HCT116 (cell line): Measurements from ENCODE around the gene CFAP45. TPM values are rescaled to one million over a fixed set of nuclear protein-coding genes. Genes with fewer than 3 reads are reported as not detected.

Source experiments
- ATAC-seq: fragments of 200-7000 bp; cut with Tn5 transposase; 2 replicates; pipeline ENCODE4 v1.9.1; 2020; ENCODE audit warnings: mild to moderate bottlenecking, moderate library complexity
- BruUV-seq: library from RNA; stranded (reverse); fragments of 400-500 nt; replicated peaks from 2 replicates; lab custom pipeline; 2021; lab: Mats Ljungman, UMichigan
- CTCF ChIA-PET: fragments of 300-600 bp; sonication (Branson Sonifier 250); formaldehyde crosslinking; loops from one replicate; lab custom pipeline; 2021; ENCODE audit warnings: antibody characterized with exemption; lab: Charles Lee
- POLR2A ChIA-PET: fragments of 300-600, 350-600 bp; sonication (Branson Sonifier 250); formaldehyde crosslinking; loops from one replicate; lab custom pipeline; 2021; ENCODE audit warnings: antibody characterized with exemption; lab: Charles Lee
- RAD21 ChIA-PET, 2 experiments: fragments of 300-600 bp; sonication (Branson Sonifier 250); formaldehyde crosslinking; loops; one replicate each; lab custom pipeline; 2023; ENCODE audit warnings: low total read pairs in 2 of 2; ENCODE audit not compliant: uncharacterized antibody in 2 of 2, unreplicated experiment in 2 of 2, low non-redundant PET in 1 of 2; lab: Charles Lee
- DNase-seq: peaks from one replicate; pipeline ENCODE4 v3.0.0-alpha.2; 2010; ENCODE audit warnings: low read depth, low spot score
- H2AFZ ChIP-seq: fragments of 200-600 bp; shearing (Covaris generic), sonication (generic); 2 replicates; pipeline ENCODE4 v1.6.1; 2017; ENCODE audit warnings: low read depth, mixed run types, mixed read lengths, antibody characterized with exemption, low read length; ENCODE audit not compliant: poor library complexity, severe bottlenecking
- H3K27ac ChIP-seq: 2 replicates; pipeline ENCODE4 v1.5.1; 2012; ENCODE audit warnings: low read depth, low read length
- H3K27me3 ChIP-seq: fragments of 200-600 bp; sonication (generic); 2 replicates; pipeline ENCODE4 v1.6.1; 2016; ENCODE audit warnings: mixed run types, low read length, mixed read lengths; ENCODE audit not compliant: insufficient read depth
- H3K36me3 ChIP-seq, 2 experiments: fragments of 200-500 bp in 1 of 2; fragments of 200-600 bp in 1 of 2; sonication (Bioruptor generic) in 1 of 2; sonication (generic) in 1 of 2; 2 replicates each; pipeline versions ENCODE4 v1.5.1 to v1.6.1; 2014 to 2016; ENCODE audit warnings: low read length in 2 of 2, inconsistent platforms in 1 of 2, mixed read lengths in 1 of 2, mixed run types in 1 of 2; ENCODE audit not compliant: insufficient read depth in 2 of 2, control insufficient read depth in 1 of 2
- H3K4me1 ChIP-seq, 2 experiments: fragments of 200-600 bp in 1 of 2; sonication (generic) in 1 of 2; 2 replicates each; pipeline versions ENCODE4 v1.5.1 to v1.6.1; 2012 to 2017; ENCODE audit warnings: low read length in 2 of 2, inconsistent platforms in 1 of 2, mild to moderate bottlenecking in 1 of 2, mixed read lengths in 1 of 2, mixed run types in 1 of 2, moderate library complexity in 1 of 2; ENCODE audit not compliant: insufficient read depth in 2 of 2, control insufficient read depth in 1 of 2
- H3K4me2 ChIP-seq: fragments of 200-600 bp; sonication (generic); 2 replicates; pipeline ENCODE4 v1.6.1; 2017; ENCODE audit warnings: mixed run types, low read length, mixed read lengths
- H3K4me3 ChIP-seq, 2 experiments: fragments of 200-600 bp in 1 of 2; sonication (generic) in 1 of 2; replicated peaks in 1 of 2; 2 replicates each; pipeline ENCODE4 v1.5.1; 2011 to 2016; ENCODE audit warnings: low read length in 2 of 2, control low read depth in 1 of 2, low read depth in 1 of 2, mild to moderate bottlenecking in 1 of 2, mixed read lengths in 1 of 2, mixed run types in 1 of 2
- H3K79me2 ChIP-seq: fragments of 200-600 bp; sonication (generic); 2 replicates; pipeline ENCODE4 v1.6.1; 2017; ENCODE audit warnings: mild to moderate bottlenecking, mixed run types, low read length, moderate library complexity, mixed read lengths; ENCODE audit not compliant: insufficient read depth
- H3K9ac ChIP-seq: fragments of 200-600 bp; sonication (generic); 2 replicates; pipeline ENCODE4 v1.6.1; 2016; ENCODE audit warnings: low read length, mixed read lengths
- H3K9me2 ChIP-seq: fragments of 200-600 bp; sonication (generic), shearing (Covaris generic); 2 replicates; pipeline ENCODE4 v1.6.1; 2017; ENCODE audit warnings: mixed run types, mild to moderate bottlenecking, moderate library complexity; ENCODE audit not compliant: insufficient read depth
- H3K9me3 ChIP-seq, 2 experiments: fragments of 200-500 bp in 1 of 2; fragments of 200-600 bp in 1 of 2; sonication (Bioruptor generic) in 1 of 2; sonication (generic) in 1 of 2; 2 replicates each; pipeline ENCODE4 v1.6.1; 2014 to 2017; ENCODE audit warnings: low read length in 2 of 2, mixed read lengths in 2 of 2, inconsistent platforms in 1 of 2, low read depth in 1 of 2, mild to moderate bottlenecking in 1 of 2, mixed run types in 1 of 2, moderate library complexity in 1 of 2; ENCODE audit not compliant: control insufficient read depth in 1 of 2, insufficient read depth in 1 of 2
- H4K20me1 ChIP-seq: fragments of 200-600 bp; sonication (generic), shearing (Covaris generic); 2 replicates; pipeline ENCODE4 v1.6.1; 2017; ENCODE audit warnings: mixed run types, mild to moderate bottlenecking, moderate library complexity; ENCODE audit not compliant: insufficient read depth
- CBX3 ChIP-seq: IDR thresholded peaks from 2 replicates; pipeline ENCODE4 v1.6.1; 2012; ENCODE audit warnings: low read depth
- CEBPB ChIP-seq: IDR thresholded peaks from 2 replicates; pipeline ENCODE4 v1.6.1; 2012; ENCODE audit warnings: low read depth
- EGR1 ChIP-seq: IDR thresholded peaks from 2 replicates; pipeline ENCODE4 v1.6.1; 2012; ENCODE audit warnings: low read depth
- EZH2 ChIP-seq: fragments of 200-600 bp; sonication (generic); IDR thresholded peaks from 2 replicates; pipeline ENCODE4 v1.6.1; 2017; ENCODE audit warnings: antibody characterized with exemption, mixed run types
- FOSL1 ChIP-seq: IDR thresholded peaks from 2 replicates; pipeline ENCODE4 v1.6.1; 2012; ENCODE audit warnings: low read depth
- JUND ChIP-seq: IDR thresholded peaks from 2 replicates; pipeline ENCODE4 v1.6.1; 2012
- SIN3A ChIP-seq: IDR thresholded peaks from 2 replicates; pipeline ENCODE4 v1.6.1; 2012; ENCODE audit warnings: low read depth
- SP1 ChIP-seq: IDR thresholded peaks from 2 replicates; pipeline ENCODE4 v1.6.1; 2012; ENCODE audit warnings: low read depth
- SRF ChIP-seq: IDR thresholded peaks from 2 replicates; pipeline ENCODE4 v1.6.1; 2012; ENCODE audit warnings: low read depth
- TCF7L2 ChIP-seq: IDR thresholded peaks from 2 replicates; pipeline ENCODE4 v1.7.0; 2011; ENCODE audit warnings: borderline replicate concordance, inconsistent platforms; ENCODE audit not compliant: insufficient read depth, insufficient read length; ENCODE audit errors: extremely low read depth
- YY1 ChIP-seq: IDR thresholded peaks from 2 replicates; pipeline ENCODE4 v1.6.1; 2011; ENCODE audit warnings: low read length, low read depth, moderate library complexity, mild to moderate bottlenecking; ENCODE audit not compliant: insufficient replicate concordance; ENCODE audit errors: extremely low read depth
- ZFX ChIP-seq: fragments of 450-650 bp; IDR thresholded peaks from 2 replicates; pipeline ENCODE4 v1.6.1; 2017
- ZNF274 ChIP-seq: fragments of 200-500 bp; sonication (Bioruptor generic); IDR thresholded peaks from 2 replicates; pipeline ENCODE4 v1.6.1; 2014; ENCODE audit warnings: mild to moderate bottlenecking, low read depth, low read length, inconsistent platforms
- intact Hi-C: fragments of 100-400 bp; cut with micrococcal nuclease; formaldehyde crosslinking; loops from 2 replicates; pipeline ENCODE4 v1.10.0; 2022
- total RNA-seq: library from RNA; stranded (reverse); gene quantifications from one replicate; pipeline ENCODE4 v1.2.1, GENCODE V29; 2021; ENCODE audit not compliant: unreplicated experiment
- TF ChIP-seq, protein P1 (sequence below): IDR thresholded peaks from 2 replicates; pipeline ENCODE4 v1.6.1; 2011; ENCODE audit warnings: mild to moderate bottlenecking, low read length, moderate library complexity; ENCODE audit not compliant: insufficient replicate concordance; ENCODE audit errors: extremely low read depth
- TF ChIP-seq, protein P2 (sequence below): IDR thresholded peaks from 2 replicates; pipeline ENCODE4 v1.6.1; 2012; ENCODE audit warnings: low read depth

The CFAP45 gene
- total RNA-seq, 1 experiment from 2014 or later = 0.59 TPM

DNA sequence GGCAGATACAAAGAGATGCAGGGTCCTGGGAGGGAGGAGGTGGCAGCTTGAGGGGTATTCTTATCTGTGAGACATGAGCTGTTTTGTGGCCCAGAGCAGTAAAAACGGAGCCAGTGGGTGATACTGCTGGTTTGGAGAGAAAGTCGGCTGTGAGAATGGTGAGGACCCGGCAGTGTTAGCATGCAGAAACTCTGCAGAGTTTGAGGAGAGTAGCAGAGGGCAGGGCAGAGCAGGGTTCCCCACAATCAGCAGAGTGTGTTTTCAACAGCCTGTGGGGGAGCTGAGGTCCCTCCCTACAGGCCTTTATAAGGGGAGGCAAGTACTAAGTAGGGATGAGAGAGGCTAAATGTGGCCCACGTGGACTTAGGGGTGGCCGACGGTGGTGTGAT is 72.9 kb downstream of the CFAP45 start:
- intact Hi-C loops = no loop called here

More for the DNA sequence above, 72.9 kb downstream of the CFAP45 start:
- DNase-seq (no peak), ATAC-seq (no peak)
- H3K79me2 ChIP-seq = no peaks in the 10 kb centered on the region
- ChIA-PET RAD21 (no interaction called here), POLR2A (no interaction called here), CTCF (interaction anchor here (4.4 kb wide), 1 partner anchor 28 kb away, joined by 20 read pairs; no protein-coding TSS in a partner anchor)
- no peak overlapping the region for H2AFZ ChIP-seq
- no peaks in the 10 kb centered on the region for H4K20me1 ChIP-seq
- H3K4me1 ChIP-seq = peaks cover 0 to 7% of the 10 kb centered on the region in 2 experiments; a peak in 1 of 4 replicates
- H3K4me2 ChIP-seq = no peak overlapping the region
- TF ChIP-seq YY1 = no peak
- TF ChIP-seq ZNF274 = no peak
- TF ChIP-seq, protein P1, sequence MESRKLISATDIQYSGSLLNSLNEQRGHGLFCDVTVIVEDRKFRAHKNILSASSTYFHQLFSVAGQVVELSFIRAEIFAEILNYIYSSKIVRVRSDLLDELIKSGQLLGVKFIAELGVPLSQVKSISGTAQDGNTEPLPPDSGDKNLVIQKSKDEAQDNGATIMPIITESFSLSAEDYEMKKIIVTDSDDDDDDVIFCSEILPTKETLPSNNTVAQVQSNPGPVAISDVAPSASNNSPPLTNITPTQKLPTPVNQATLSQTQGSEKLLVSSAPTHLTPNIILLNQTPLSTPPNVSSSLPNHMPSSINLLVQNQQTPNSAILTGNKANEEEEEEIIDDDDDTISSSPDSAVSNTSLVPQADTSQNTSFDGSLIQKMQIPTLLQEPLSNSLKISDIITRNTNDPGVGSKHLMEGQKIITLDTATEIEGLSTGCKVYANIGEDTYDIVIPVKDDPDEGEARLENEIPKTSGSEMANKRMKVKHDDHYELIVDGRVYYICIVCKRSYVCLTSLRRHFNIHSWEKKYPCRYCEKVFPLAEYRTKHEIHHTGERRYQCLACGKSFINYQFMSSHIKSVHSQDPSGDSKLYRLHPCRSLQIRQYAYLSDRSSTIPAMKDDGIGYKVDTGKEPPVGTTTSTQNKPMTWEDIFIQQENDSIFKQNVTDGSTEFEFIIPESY = no peak
- no peak for TF ChIP-seq SRF
- no peak for TF ChIP-seq SP1
- no peak for TF ChIP-seq EZH2
- TF ChIP-seq, protein P2, sequence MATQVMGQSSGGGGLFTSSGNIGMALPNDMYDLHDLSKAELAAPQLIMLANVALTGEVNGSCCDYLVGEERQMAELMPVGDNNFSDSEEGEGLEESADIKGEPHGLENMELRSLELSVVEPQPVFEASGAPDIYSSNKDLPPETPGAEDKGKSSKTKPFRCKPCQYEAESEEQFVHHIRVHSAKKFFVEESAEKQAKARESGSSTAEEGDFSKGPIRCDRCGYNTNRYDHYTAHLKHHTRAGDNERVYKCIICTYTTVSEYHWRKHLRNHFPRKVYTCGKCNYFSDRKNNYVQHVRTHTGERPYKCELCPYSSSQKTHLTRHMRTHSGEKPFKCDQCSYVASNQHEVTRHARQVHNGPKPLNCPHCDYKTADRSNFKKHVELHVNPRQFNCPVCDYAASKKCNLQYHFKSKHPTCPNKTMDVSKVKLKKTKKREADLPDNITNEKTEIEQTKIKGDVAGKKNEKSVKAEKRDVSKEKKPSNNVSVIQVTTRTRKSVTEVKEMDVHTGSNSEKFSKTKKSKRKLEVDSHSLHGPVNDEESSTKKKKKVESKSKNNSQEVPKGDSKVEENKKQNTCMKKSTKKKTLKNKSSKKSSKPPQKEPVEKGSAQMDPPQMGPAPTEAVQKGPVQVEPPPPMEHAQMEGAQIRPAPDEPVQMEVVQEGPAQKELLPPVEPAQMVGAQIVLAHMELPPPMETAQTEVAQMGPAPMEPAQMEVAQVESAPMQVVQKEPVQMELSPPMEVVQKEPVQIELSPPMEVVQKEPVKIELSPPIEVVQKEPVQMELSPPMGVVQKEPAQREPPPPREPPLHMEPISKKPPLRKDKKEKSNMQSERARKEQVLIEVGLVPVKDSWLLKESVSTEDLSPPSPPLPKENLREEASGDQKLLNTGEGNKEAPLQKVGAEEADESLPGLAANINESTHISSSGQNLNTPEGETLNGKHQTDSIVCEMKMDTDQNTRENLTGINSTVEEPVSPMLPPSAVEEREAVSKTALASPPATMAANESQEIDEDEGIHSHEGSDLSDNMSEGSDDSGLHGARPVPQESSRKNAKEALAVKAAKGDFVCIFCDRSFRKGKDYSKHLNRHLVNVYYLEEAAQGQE = no peak
- TF ChIP-seq CBX3 = no peak
- no peak for TF ChIP-seq JUND
- no peak for TF ChIP-seq ZFX
- no peak for TF ChIP-seq SIN3A
- no peak for TF ChIP-seq CEBPB
- TF ChIP-seq FOSL1 = no peak
- TF ChIP-seq EGR1 = no peak
- no peak for TF ChIP-seq TCF7L2
- H3K27me3 ChIP-seq = peaks cover 20% of the 10 kb centered on the region; the same call in 1 of the 2 replicates
- no peaks in the 10 kb centered on the region for H3K9me3 ChIP-seq
- H3K4me3 ChIP-seq = no peak overlapping the region
- H3K9me2 ChIP-seq = no peaks in the 10 kb centered on the region
- H3K9ac ChIP-seq = no peak overlapping the region
- no peak overlapping the region for H3K27ac ChIP-seq
- H3K36me3 ChIP-seq = no peaks in the 10 kb centered on the region
- no TSS peak for BruUV-seq
